ENCODE results near the gene FOXRED1.

The FOXRED1 gene

GRCh38 chr11:126268361-126268707, 620 bp upstream of the FOXRED1 start:
- peak overlapping the region; percentile 88 for H3K4me3 ChIP-seq (ENCODE audit: low read depth, low read length)
- TF ChIP-seq CTCF (IDR thresholded peaks at IDR 0.05; ENCODE audit: insufficient read depth, low read depth, low read length, missing control alignments), result no peak

GRCh38 chr11:126277322-126277721, 8.4 kb downstream of the FOXRED1 start:
- no peak overlapping the region for H3K4me3 ChIP-seq (ENCODE audit: low read depth, low read length)
- no peak for TF ChIP-seq CTCF (IDR thresholded peaks at IDR 0.05; ENCODE audit: insufficient read depth, low read depth, low read length, missing control alignments)
- DNase-seq (ENCODE audit: low read depth), result no peak

More at GRCh38 chr11:126268361-126268707, 620 bp upstream of the FOXRED1 start:
- DNase-seq (ENCODE audit: low read depth), result no peak

GRCh38 chr11:126277780-126278179, 8.8 kb downstream of the FOXRED1 start:
- TF ChIP-seq CTCF (IDR thresholded peaks at IDR 0.05; ENCODE audit: insufficient read depth, low read depth, low read length, missing control alignments), result no peak
- no peak overlapping the region for H3K4me3 ChIP-seq (ENCODE audit: low read depth, low read length)
- no peak for DNase-seq (ENCODE audit: low read depth)

GRCh38 chr11:126279191-126279590, 10.2 kb downstream of the FOXRED1 start:
- no peak overlapping the region for H3K4me3 ChIP-seq (ENCODE audit: low read depth, low read length)
- DNase-seq (ENCODE audit: low read depth), result no peak
- TF ChIP-seq CTCF (IDR thresholded peaks at IDR 0.05; ENCODE audit: insufficient read depth, low read depth, low read length, missing control alignments), result no peak

- TF ChIP-seq CTCF (IDR thresholded peaks at IDR 0.05; ENCODE audit: insufficient read depth, low read depth, low read length, missing control alignments), result no peak
- H3K4me3 ChIP-seq (ENCODE audit: low read depth, low read length), result no peak overlapping the region
- DNase-seq (ENCODE audit: low read depth), result no peak
These were observed 11.6 kb downstream of the FOXRED1 start for GRCh38 chr11:126280595-126280994.

- no peak for DNase-seq (ENCODE audit: low read depth)
- no peak for TF ChIP-seq CTCF (IDR thresholded peaks at IDR 0.05; ENCODE audit: insufficient read depth, low read depth, low read length, missing control alignments)
These were observed 12.3 kb downstream of the FOXRED1 start for GRCh38 chr11:126281245-126281644.

GRCh38 chr11:126281666-126282175, 12.8 kb downstream of the FOXRED1 start:
- DNase-seq (ENCODE audit: low read depth), result no peak
- no peak for TF ChIP-seq CTCF (IDR thresholded peaks at IDR 0.05; ENCODE audit: insufficient read depth, low read depth, low read length, missing control alignments)
- H3K4me3 ChIP-seq (ENCODE audit: low read depth, low read length), result no peak overlapping the region

More at GRCh38 chr11:126281245-126281644, 12.3 kb downstream of the FOXRED1 start:
- H3K4me3 ChIP-seq (ENCODE audit: low read depth, low read length), result no peak overlapping the region

Data from GM12865 (cell line).